NOMO-1 treated with DMSO at 0.1 percent for 48 hours (cell line): ENCODE measurements around the gene SH3TC2.

Source experiments
- DNase-seq: peaks from one replicate; lab custom pipeline; 2025; ENCODE audit not compliant: unreplicated experiment; lab: John Stamatoyannopoulos, UW

Gene SH3TC2

GRCh38 chr5:149030838-149031397 is 31.9 kb downstream of the SH3TC2 start:
- DNase-seq = no peak

GRCh38 chr5:149030392-149030791 is 32.5 kb downstream of the SH3TC2 start:
- no peak for DNase-seq

- DNase-seq = no peak
Observed at GRCh38 chr5:149028984-149029383, 33.9 kb downstream of the SH3TC2 start.

GRCh38 chr5:149028161-149028560 is 34.7 kb downstream of the SH3TC2 start:
- no peak for DNase-seq

- no peak for DNase-seq
Observed at GRCh38 chr5:149027636-149028035, 35.2 kb downstream of the SH3TC2 start.

GRCh38 chr5:149024943-149025342 is 37.9 kb downstream of the SH3TC2 start:
- no peak for DNase-seq

GRCh38 chr5:149024477-149024876 is 38.4 kb downstream of the SH3TC2 start:
- DNase-seq = no peak

- DNase-seq = no peak
Observed at GRCh38 chr5:149022200-149022599, 40.7 kb downstream of the SH3TC2 start.

GRCh38 chr5:149019679-149020078 is 43.2 kb downstream of the SH3TC2 start:
- no peak for DNase-seq

- DNase-seq = no peak
Observed at GRCh38 chr5:149018909-149019443, 43.9 kb downstream of the SH3TC2 start.

GRCh38 chr5:149017636-149018035 is 45.2 kb downstream of the SH3TC2 start:
- no peak for DNase-seq

- no peak for DNase-seq
Observed at GRCh38 chr5:149015561-149015960, 47.3 kb downstream of the SH3TC2 start.

GRCh38 chr5:149015126-149015525 is 47.7 kb downstream of the SH3TC2 start:
- DNase-seq = no peak

GRCh38 chr5:149014571-149015031 is 48.3 kb downstream of the SH3TC2 start:
- no peak for DNase-seq

- no peak for DNase-seq
Observed at GRCh38 chr5:149013796-149014195, 49.1 kb downstream of the SH3TC2 start.

GRCh38 chr5:149012350-149012749 is 50.5 kb downstream of the SH3TC2 start:
- no peak for DNase-seq

- DNase-seq = no peak
Observed at GRCh38 chr5:149011728-149012127, 51.1 kb downstream of the SH3TC2 start.

- DNase-seq = no peak
Observed at GRCh38 chr5:149011084-149011483, 51.8 kb downstream of the SH3TC2 start.

GRCh38 chr5:149007174-149007573 is 55.7 kb downstream of the SH3TC2 start:
- no peak for DNase-seq

- DNase-seq = no peak
Observed at GRCh38 chr5:149006426-149006825, 56.4 kb downstream of the SH3TC2 start.

GRCh38 chr5:149005077-149005892 is 57.6 kb downstream of the SH3TC2 start:
- no peak for DNase-seq

- no peak for DNase-seq
Observed at GRCh38 chr5:149004559-149004958, 58.3 kb downstream of the SH3TC2 start.
